OCI-LY7 (cell line): Measurements from ENCODE around the gene ZNF146.
"Not testable (repeated sequence)": the region's sequence is repeated elsewhere in the genome, so short reads cannot be mapped to it uniquely, and the experiment has no call there.

ENCODE experiments used
- EZH2phosphoT487 ChIP-seq: fragments of 200-600 bp; sonication (generic); IDR thresholded peaks from 2 replicates; pipeline ENCODE4 v1.6.1; 2018; ENCODE audit warnings: low read depth, borderline replicate concordance, mild to moderate bottlenecking, mixed run types, antibody characterized with exemption, low read length, moderate library complexity, mixed read lengths
- TF ChIP-seq, protein P1 (sequence below): fragments of 200-600 bp; sonication (generic); conservative IDR thresholded peaks from 2 replicates; pipeline ENCODE4 v1.5.1; 2014; ENCODE audit warnings: mild to moderate bottlenecking, antibody characterized with exemption, low read length, moderate library complexity, mixed read lengths

- TF ChIP-seq, protein P1, sequence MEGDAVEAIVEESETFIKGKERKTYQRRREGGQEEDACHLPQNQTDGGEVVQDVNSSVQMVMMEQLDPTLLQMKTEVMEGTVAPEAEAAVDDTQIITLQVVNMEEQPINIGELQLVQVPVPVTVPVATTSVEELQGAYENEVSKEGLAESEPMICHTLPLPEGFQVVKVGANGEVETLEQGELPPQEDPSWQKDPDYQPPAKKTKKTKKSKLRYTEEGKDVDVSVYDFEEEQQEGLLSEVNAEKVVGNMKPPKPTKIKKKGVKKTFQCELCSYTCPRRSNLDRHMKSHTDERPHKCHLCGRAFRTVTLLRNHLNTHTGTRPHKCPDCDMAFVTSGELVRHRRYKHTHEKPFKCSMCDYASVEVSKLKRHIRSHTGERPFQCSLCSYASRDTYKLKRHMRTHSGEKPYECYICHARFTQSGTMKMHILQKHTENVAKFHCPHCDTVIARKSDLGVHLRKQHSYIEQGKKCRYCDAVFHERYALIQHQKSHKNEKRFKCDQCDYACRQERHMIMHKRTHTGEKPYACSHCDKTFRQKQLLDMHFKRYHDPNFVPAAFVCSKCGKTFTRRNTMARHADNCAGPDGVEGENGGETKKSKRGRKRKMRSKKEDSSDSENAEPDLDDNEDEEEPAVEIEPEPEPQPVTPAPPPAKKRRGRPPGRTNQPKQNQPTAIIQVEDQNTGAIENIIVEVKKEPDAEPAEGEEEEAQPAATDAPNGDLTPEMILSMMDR = not testable (repeated sequence)
- TF ChIP-seq EZH2phosphoT487 = not testable (repeated sequence)
Measured at GRCh38 chr19:36268081-36268480, 53.2 kb downstream of the ZNF146 start.
